GM03348 (cell line): ENCODE results near the gene DNAH10.
A peak's percentile ranks its signal among the peaks of the same experiment; 100 is the strongest.

Experiments
- DNase-seq: peaks from one replicate; pipeline ENCODE4 v3.0.0; 2012; ENCODE audit warnings: low spot score

DNAH10 gene

GRCh38 chr12:123948401-123948795, 186.3 kb downstream of the DNAH10 start:
- no peak for DNase-seq

- DNase-seq: no peak
These were observed 187.0 kb downstream of the DNAH10 start for GRCh38 chr12:123948796-123949769.

- no peak for DNase-seq
These were observed 187.7 kb downstream of the DNAH10 start for GRCh38 chr12:123949770-123950165.

- DNase-seq: no peak
These were observed 188.6 kb downstream of the DNAH10 start for GRCh38 chr12:123950476-123951349.

GRCh38 chr12:123951467-123951866, 189.4 kb downstream of the DNAH10 start:
- no peak for DNase-seq

GRCh38 chr12:123952037-123952436, 189.9 kb downstream of the DNAH10 start:
- no peak for DNase-seq

- no peak for DNase-seq
These were observed 192.7 kb downstream of the DNAH10 start for GRCh38 chr12:123954647-123955350.

- no peak for DNase-seq
These were observed 194.1 kb downstream of the DNAH10 start for GRCh38 chr12:123956249-123956648.

GRCh38 chr12:123957196-123957595, 195.1 kb downstream of the DNAH10 start:
- DNase-seq: no peak

GRCh38 chr12:123958462-123958861, 196.4 kb downstream of the DNAH10 start:
- no peak for DNase-seq

- no peak for DNase-seq
These were observed 196.8 kb downstream of the DNAH10 start for GRCh38 chr12:123958876-123959275.

GRCh38 chr12:123960029-123960735, 198.1 kb downstream of the DNAH10 start:
- no peak for DNase-seq

- no peak for DNase-seq
These were observed 198.8 kb downstream of the DNAH10 start for GRCh38 chr12:123960856-123961255.

GRCh38 chr12:123961585-123962345, 199.7 kb downstream of the DNAH10 start:
- DNase-seq: no peak

- no peak for DNase-seq
These were observed 200.4 kb downstream of the DNAH10 start for GRCh38 chr12:123962513-123962912.

- DNase-seq: no peak
These were observed 201.7 kb downstream of the DNAH10 start for GRCh38 chr12:123963821-123964220.

GRCh38 chr12:123965382-123965781, 203.3 kb downstream of the DNAH10 start:
- no peak for DNase-seq

- DNase-seq: peak; percentile 73
These were observed 204.5 kb downstream of the DNAH10 start for GRCh38 chr12:123966596-123966995.

GRCh38 chr12:123967121-123967586, 205.1 kb downstream of the DNAH10 start:
- DNase-seq: no peak

GRCh38 chr12:123971449-123971769, 209.3 kb downstream of the DNAH10 start:
- no peak for DNase-seq
